ENCODE results near the gene PLCH1. TPM values are rescaled to one million over a fixed set of nuclear protein-coding genes. Genes with fewer than 3 reads are reported as not detected.

PLCH1 gene
- total RNA-seq, 1 donor from 2014 or later: 2.9 TPM

DNA sequence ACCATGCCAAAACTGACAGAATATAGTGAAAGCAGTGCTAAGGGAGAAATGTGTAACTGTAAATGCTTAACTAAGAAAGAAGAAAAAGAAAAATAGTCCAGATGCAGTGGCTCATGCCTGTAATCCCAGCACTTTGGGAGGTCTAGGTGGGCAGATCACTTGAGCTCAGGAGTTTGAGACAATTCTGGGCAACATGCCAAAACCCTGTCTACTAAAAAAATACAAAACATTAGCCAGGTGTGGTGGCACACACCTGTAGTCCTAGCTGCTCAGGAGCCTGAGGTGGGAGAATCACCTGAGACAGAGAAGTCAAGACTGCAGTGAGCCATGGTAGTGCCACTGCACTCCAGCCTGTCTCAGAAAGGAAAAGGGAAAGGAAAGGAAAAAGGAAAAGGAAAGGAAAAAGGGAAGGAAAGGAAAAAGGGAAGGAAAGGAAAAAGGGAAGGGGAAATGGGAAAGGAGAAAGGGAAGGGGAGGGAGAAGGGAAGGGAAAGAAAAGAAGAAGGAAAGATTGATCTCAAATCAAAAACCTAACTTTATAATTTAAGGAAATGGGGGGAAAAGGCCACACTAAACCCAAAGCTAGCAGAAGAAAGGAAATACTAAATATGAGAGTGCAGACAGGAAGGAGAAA, 40.9 kb upstream of the PLCH1 start:
- TF ChIP-seq, protein P1, sequence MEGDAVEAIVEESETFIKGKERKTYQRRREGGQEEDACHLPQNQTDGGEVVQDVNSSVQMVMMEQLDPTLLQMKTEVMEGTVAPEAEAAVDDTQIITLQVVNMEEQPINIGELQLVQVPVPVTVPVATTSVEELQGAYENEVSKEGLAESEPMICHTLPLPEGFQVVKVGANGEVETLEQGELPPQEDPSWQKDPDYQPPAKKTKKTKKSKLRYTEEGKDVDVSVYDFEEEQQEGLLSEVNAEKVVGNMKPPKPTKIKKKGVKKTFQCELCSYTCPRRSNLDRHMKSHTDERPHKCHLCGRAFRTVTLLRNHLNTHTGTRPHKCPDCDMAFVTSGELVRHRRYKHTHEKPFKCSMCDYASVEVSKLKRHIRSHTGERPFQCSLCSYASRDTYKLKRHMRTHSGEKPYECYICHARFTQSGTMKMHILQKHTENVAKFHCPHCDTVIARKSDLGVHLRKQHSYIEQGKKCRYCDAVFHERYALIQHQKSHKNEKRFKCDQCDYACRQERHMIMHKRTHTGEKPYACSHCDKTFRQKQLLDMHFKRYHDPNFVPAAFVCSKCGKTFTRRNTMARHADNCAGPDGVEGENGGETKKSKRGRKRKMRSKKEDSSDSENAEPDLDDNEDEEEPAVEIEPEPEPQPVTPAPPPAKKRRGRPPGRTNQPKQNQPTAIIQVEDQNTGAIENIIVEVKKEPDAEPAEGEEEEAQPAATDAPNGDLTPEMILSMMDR (IDR thresholded peaks at IDR 0.05; ENCODE audit: insufficient read depth, low read length, poor library complexity, severe bottlenecking): no peak
- no peak overlapping the region for H3K4me3 ChIP-seq (ENCODE audit: low read depth, low read length)
- DNase-seq (ENCODE audit: low read depth): no peak

DNA sequence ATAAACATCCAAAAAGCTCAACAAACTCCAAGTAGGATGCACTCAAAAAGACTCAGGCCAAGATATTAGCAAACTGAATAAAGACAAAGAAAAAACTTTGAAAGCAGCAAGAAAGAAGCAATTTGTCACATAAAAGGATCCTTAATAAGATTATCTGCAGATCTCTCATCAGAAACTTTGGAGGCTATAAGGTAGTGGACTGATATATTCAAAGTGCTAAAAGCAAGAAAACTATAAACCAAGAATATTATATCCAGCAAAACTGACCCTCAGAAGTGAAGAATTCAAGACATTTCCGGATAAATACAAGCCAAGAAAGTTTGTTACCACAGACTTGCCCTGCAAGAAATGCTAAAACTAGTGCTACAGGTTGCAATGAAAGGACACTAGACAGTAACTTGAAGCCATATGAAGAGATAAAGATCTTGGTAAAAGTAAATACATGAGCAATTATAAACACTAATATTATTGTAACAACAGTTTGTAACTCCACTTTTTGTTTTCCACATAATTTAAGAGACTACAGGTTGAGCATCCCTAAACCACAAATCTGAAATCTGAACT, 37.6 kb upstream of the PLCH1 start:
- TF ChIP-seq, protein P1 (IDR thresholded peaks at IDR 0.05; ENCODE audit: insufficient read depth, low read length, poor library complexity, severe bottlenecking): no peak
- H3K36me3 ChIP-seq (ENCODE audit: control insufficient read depth, insufficient read depth, low read length): no peaks in the 10 kb centered on the region
- DNase-seq (ENCODE audit: low read depth): no peak
- no peak overlapping the region for H3K4me3 ChIP-seq (ENCODE audit: low read depth, low read length)
- H3K27me3 ChIP-seq (ENCODE audit: control insufficient read depth, insufficient read depth, low read length): no peaks in the 10 kb centered on the region

More for the DNA sequence above, 40.9 kb upstream of the PLCH1 start:
- Histone ChIP-seq H3K27me3 (ENCODE audit: control insufficient read depth, insufficient read depth, low read length) (no peaks in the 10 kb centered on the region), H3K36me3 (ENCODE audit: control insufficient read depth, insufficient read depth, low read length) (no peaks in the 10 kb centered on the region)

DNA sequence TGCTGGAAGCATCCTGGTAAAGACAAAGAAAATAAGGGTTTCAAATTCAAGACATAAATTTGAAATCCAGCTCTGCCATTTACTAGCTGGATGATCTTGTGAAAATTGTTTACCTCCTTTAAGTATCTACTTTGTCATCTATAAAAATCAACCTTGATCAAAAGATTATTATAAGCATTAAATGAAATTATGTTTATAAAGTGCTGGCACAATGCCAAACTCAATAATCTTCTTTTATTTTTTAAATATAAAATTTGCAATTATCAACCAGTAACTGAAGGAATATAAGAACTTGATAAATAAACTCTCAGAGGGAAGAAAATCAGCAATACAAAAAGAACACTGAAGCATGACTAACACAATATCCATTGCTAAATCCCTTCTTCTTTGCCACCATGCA, 35.4 kb upstream of the PLCH1 start:
- Histone ChIP-seq H3K4me3 (ENCODE audit: low read depth, low read length) (no peak overlapping the region), H3K27me3 (ENCODE audit: control insufficient read depth, insufficient read depth, low read length) (no peaks in the 10 kb centered on the region), H3K36me3 (ENCODE audit: control insufficient read depth, insufficient read depth, low read length) (no peaks in the 10 kb centered on the region)
- no peak for DNase-seq (ENCODE audit: low read depth)
- TF ChIP-seq, protein P1 (IDR thresholded peaks at IDR 0.05; ENCODE audit: insufficient read depth, low read length, poor library complexity, severe bottlenecking): no peak

DNA sequence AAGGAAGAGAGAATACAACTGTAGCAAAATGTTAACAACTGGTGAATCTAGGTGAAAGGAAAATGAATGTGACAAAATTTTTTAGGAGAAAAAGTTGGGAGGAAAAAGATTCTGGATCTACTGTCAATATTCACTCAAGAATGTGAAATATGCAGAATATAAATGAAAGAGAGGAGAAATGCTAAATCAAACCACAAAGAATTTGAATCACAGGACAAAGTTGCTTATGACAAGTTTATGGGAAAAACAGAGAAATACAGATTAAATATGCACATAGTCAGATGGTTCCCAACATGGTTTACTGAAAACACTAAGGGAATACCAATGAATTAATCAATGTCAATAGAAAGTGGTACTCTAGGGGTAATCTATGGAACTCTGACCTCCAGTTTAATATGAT, 33.6 kb upstream of the PLCH1 start:
- DNase-seq (ENCODE audit: low read depth): no peak
- no peaks in the 10 kb centered on the region for H3K27me3 ChIP-seq (ENCODE audit: control insufficient read depth, insufficient read depth, low read length)
- TF ChIP-seq, protein P1 (IDR thresholded peaks at IDR 0.05; ENCODE audit: insufficient read depth, low read length, poor library complexity, severe bottlenecking): no peak
- no peaks in the 10 kb centered on the region for H3K36me3 ChIP-seq (ENCODE audit: control insufficient read depth, insufficient read depth, low read length)
- no peak overlapping the region for H3K4me3 ChIP-seq (ENCODE audit: low read depth, low read length)

DNA sequence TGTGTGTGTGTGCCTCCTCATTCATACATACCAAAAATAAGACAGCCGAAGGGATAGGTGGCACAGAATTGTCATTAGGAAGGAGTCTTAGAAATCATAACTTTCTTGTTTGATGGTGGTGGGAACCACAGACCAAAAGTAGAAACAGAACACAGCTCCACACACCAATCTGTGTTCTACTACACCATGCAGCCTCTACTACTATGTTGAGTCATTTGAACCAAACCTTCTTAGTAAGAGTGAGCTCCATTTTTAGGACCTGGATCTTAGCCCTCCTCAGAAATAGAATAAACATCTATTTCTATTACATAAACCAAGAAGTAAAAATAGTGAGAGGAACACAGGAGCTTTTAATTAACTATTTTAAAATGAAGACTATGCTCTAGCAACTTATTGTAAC, 27.9 kb upstream of the PLCH1 start:
- Histone ChIP-seq H3K36me3 (ENCODE audit: control insufficient read depth, insufficient read depth, low read length) (no peaks in the 10 kb centered on the region), H3K4me3 (ENCODE audit: low read depth, low read length) (no peak overlapping the region), H3K27me3 (ENCODE audit: control insufficient read depth, insufficient read depth, low read length) (no peaks in the 10 kb centered on the region)
- no peak for DNase-seq (ENCODE audit: low read depth)
- TF ChIP-seq, protein P1 (IDR thresholded peaks at IDR 0.05; ENCODE audit: insufficient read depth, low read length, poor library complexity, severe bottlenecking): no peak

DNA sequence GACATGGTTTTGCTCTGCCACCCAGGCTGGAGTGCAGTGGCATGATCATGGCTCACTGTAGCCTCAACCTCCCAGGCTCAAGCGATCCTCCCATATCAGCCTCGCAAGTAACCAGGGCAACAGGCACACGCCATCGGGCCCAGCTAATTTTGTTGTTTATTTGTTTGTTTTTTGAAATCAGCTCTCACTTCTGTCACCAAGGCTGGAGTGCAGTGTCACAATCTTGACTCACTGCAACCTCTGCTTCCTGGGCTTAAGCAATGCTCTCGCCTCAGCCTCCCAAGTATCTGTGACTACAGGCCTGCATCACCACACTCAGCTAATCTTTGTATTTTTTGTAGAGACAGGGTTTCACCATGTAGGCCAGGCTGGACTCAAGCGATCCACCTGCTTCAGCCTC, 26.3 kb upstream of the PLCH1 start:
- no peak for DNase-seq (ENCODE audit: low read depth)
- no peak overlapping the region for H3K4me3 ChIP-seq (ENCODE audit: low read depth, low read length)
- no peaks in the 10 kb centered on the region for H3K36me3 ChIP-seq (ENCODE audit: control insufficient read depth, insufficient read depth, low read length)
- TF ChIP-seq, protein P1 (IDR thresholded peaks at IDR 0.05; ENCODE audit: insufficient read depth, low read length, poor library complexity, severe bottlenecking): no peak
- no peaks in the 10 kb centered on the region for H3K27me3 ChIP-seq (ENCODE audit: control insufficient read depth, insufficient read depth, low read length)
